Left ventricle myocardium inferior (tissue), 1 donor: Measurements from ENCODE around the gene WNT7A. TPM values are rescaled to one million over a fixed set of nuclear protein-coding genes. Genes with fewer than 3 reads are reported as not detected.

Source experiments
- DNase-seq: peaks from one replicate; pipeline ENCODE4 v3.0.0-alpha.2; 2020
- H3K27ac ChIP-seq: fragments of 200-600 bp; replicated peaks from 2 replicates; pipeline ENCODE4 v1.8.0; 2021
- H3K27me3 ChIP-seq: fragments of 200-600 bp; 2 replicates; pipeline ENCODE4 v1.8.0; 2021; ENCODE audit warnings: low read depth
- H3K36me3 ChIP-seq: fragments of 200-600 bp; 2 replicates; pipeline ENCODE4 v1.8.0; 2021
- H3K4me1 ChIP-seq: fragments of 200-600 bp; 2 replicates; pipeline ENCODE4 v1.8.0; 2021
- H3K4me3 ChIP-seq: fragments of 200-600 bp; 2 replicates; pipeline ENCODE4 v1.8.0; 2021; ENCODE audit warnings: mild to moderate bottlenecking, moderate library complexity
- H3K9me3 ChIP-seq: fragments of 200-600 bp; replicated peaks from 2 replicates; pipeline ENCODE4 v1.8.0; 2021
- CTCF ChIP-seq: fragments of 200-600 bp; IDR thresholded peaks from 2 replicates; pipeline ENCODE4 v1.8.0; 2021; ENCODE audit warnings: antibody characterized with exemption, mild to moderate bottlenecking, borderline replicate concordance
- intact Hi-C: fragments of 100-400 bp; cut with micrococcal nuclease; formaldehyde crosslinking; loops from one replicate; pipeline ENCODE4 v1.11.0; 2022
- total RNA-seq: library from RNA; stranded (reverse); fragmentation: NEBNext Ultra II Directional; extraction: Animal tissue kit (Norgen Biotek cat#: 25700); gene quantifications from one replicate; pipeline ENCODE4 v1.2.1, GENCODE V29; 2021
- donor health status: DM: no; HTN: yes; CAD: no; lungs with severe emphysema.

The WNT7A gene
- total RNA-seq, 1 donor from 2014 or later, result not detected

DNA sequence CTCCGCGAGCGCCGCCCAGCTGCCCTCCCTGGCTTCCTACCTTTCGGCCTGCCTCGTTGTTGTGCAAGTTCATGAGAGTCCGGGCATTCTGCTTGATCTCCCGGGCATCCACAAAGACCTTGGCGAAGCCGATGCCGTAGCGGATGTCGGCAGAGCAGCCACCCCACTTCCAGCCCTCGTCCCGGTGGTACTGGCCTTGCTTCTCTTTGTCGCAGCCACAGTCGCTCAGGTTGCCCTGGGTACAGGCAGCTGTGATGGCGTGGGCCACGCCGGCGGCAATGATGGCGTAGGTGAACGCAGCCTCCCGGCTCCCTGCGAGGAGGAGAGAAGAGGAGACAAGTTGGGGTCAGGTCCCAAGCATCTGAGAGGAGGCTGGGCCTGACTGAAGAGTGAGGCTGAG is 25.4 kb downstream of the WNT7A start:
- Histone ChIP-seq H3K9me3 (no peaks in the 10 kb centered on the region), H3K4me1 (no peaks in the 10 kb centered on the region), H3K4me3 (no peak overlapping the region), H3K27me3 (peaks cover 98% of the 10 kb centered on the region), H3K36me3 (no peaks in the 10 kb centered on the region), H3K27ac (no peak overlapping the region)
- no peak for TF ChIP-seq CTCF
- no peak for DNase-seq
- intact Hi-C loops, result no loop called here

GRCh38 chr3:13853978-13854296 is 25.9 kb downstream of the WNT7A start:
- Histone ChIP-seq H3K4me3 (no peak overlapping the region), H3K36me3 (no peaks in the 10 kb centered on the region), H3K9me3 (no peaks in the 10 kb centered on the region), H3K4me1 (no peaks in the 10 kb centered on the region), H3K27ac (no peak overlapping the region), H3K27me3 (peaks cover 98% of the 10 kb centered on the region)
- no peak for TF ChIP-seq CTCF
- intact Hi-C loops, result no loop called here
- DNase-seq, result no peak

DNA sequence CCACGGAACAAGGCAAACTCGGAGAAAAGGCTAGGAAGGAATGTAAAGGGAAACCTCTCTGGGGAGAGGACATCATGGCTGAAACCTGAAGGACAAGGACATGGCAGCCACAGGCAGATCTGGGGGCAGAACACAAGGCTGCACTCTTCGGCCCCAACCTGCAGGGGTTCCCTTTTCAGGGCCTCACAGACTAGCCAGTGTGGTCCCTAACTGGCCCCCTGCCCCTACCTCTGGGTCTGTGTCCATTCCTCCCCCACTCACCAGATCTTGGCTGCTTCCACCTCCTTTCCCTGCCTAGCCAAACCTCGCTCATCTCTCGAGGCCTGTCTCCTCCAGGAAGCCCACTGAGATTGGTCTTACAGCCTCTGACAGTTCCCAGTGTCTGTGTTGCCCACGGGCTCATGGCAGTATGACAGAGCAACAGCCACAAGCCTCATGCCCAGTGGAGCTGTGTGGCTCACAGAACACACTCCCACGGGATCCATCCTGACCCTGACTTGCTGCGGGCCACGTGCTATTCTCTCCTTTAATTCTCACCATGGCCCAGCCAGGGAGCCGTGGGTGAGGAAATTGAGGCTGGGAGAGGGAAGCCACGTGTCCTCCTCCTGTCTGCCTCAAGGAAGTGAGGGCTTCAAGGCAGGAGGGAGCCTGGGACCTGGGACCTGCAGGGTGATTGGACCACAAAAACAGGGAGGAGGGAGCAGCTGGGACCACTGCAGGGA is 26.5 kb downstream of the WNT7A start:
- TF ChIP-seq CTCF, result no peak
- Histone ChIP-seq H3K4me3 (no peak overlapping the region), H3K27ac (no peak overlapping the region), H3K36me3 (no peaks in the 10 kb centered on the region), H3K4me1 (no peaks in the 10 kb centered on the region), H3K9me3 (no peaks in the 10 kb centered on the region), H3K27me3 (peaks cover 98% of the 10 kb centered on the region)
- DNase-seq, result no peak
- intact Hi-C loops, result no loop called here

- Histone ChIP-seq H3K27me3 (peaks cover 96% of the 10 kb centered on the region), H3K36me3 (no peaks in the 10 kb centered on the region)
Observed at GRCh38 chr3:13852638-13853009, 27.2 kb downstream of the WNT7A start.

GRCh38 chr3:13851997-13852637 is 27.8 kb downstream of the WNT7A start:
- no peaks in the 10 kb centered on the region for H3K9me3 ChIP-seq
- DNase-seq, result no peak
- H3K36me3 ChIP-seq, result no peaks in the 10 kb centered on the region
- intact Hi-C loops, result no loop called here
- H3K27me3 ChIP-seq, result peaks cover 96% of the 10 kb centered on the region
- H3K27ac ChIP-seq, result no peak overlapping the region
- H3K4me1 ChIP-seq, result no peaks in the 10 kb centered on the region
- TF ChIP-seq CTCF, result no peak
- H3K4me3 ChIP-seq, result no peak overlapping the region

More at GRCh38 chr3:13852638-13853009, 27.2 kb downstream of the WNT7A start:
- Histone ChIP-seq H3K9me3 (no peaks in the 10 kb centered on the region), H3K27ac (no peak overlapping the region), H3K4me3 (no peak overlapping the region), H3K4me1 (no peaks in the 10 kb centered on the region)
- no peak for DNase-seq
- intact Hi-C loops, result no loop called here
- no peak for TF ChIP-seq CTCF
